H9 (cell line): ENCODE results near the gene TLX2. TPM values are rescaled to one million over a fixed set of nuclear protein-coding genes. Genes with fewer than 3 reads are reported as not detected.
A peak's percentile ranks its signal among the peaks of the same experiment; 100 is the strongest.

Source experiments
- DNase-seq: peaks from one replicate; pipeline ENCODE4 v3.0.0-alpha.2; 2017
- H2AFZ ChIP-seq: one replicate; pipeline ENCODE4 v1.6.1; 2013; ENCODE audit warnings: mild to moderate bottlenecking, low read length, control low read depth, moderate library complexity
- H2AK5ac ChIP-seq: 2 replicates; pipeline ENCODE4 v1.6.1; 2013; ENCODE audit warnings: low read length, control low read depth, mixed read lengths; ENCODE audit not compliant: insufficient read length
- H2BK120ac ChIP-seq: one replicate; pipeline ENCODE4 v1.6.1; 2013; ENCODE audit warnings: low read depth, mild to moderate bottlenecking, low read length, control low read depth, inconsistent platforms; ENCODE audit not compliant: poor library complexity, severe bottlenecking
- H2BK12ac ChIP-seq: 2 replicates; pipeline ENCODE4 v1.6.1; 2013; ENCODE audit warnings: low read length, control low read depth, mixed read lengths, low read depth; ENCODE audit not compliant: insufficient read length
- H2BK15ac ChIP-seq: 2 replicates; pipeline ENCODE4 v1.6.1; 2013; ENCODE audit warnings: low read depth, low read length, control low read depth
- H2BK20ac ChIP-seq: one replicate; pipeline ENCODE4 v1.6.1; 2013; ENCODE audit warnings: low read depth, mild to moderate bottlenecking, low read length, control low read depth, inconsistent platforms; ENCODE audit not compliant: poor library complexity, severe bottlenecking
- H2BK5ac ChIP-seq: 2 replicates; pipeline ENCODE4 v1.6.1; 2013; ENCODE audit warnings: low read length, control low read depth, mixed read lengths; ENCODE audit not compliant: insufficient read length
- H3K14ac ChIP-seq: 2 replicates; pipeline ENCODE4 v1.6.1; 2013; ENCODE audit warnings: low read length, control low read depth; ENCODE audit not compliant: insufficient read depth
- H3K18ac ChIP-seq: 2 replicates; pipeline ENCODE4 v1.6.1; 2013; ENCODE audit warnings: low read depth, mild to moderate bottlenecking, mixed read lengths, low read length, control low read depth; ENCODE audit not compliant: insufficient read length
- H3K23ac ChIP-seq: 2 replicates; pipeline ENCODE4 v1.6.1; 2013; ENCODE audit warnings: low read length, control low read depth, mixed read lengths, low read depth; ENCODE audit not compliant: insufficient read length
- H3K23me2 ChIP-seq: 2 replicates; pipeline ENCODE4 v1.6.1; 2013; ENCODE audit warnings: low read depth, mild to moderate bottlenecking, mixed read lengths, low read length, control low read depth; ENCODE audit not compliant: insufficient read length, poor library complexity, severe bottlenecking
- H3K27ac ChIP-seq: 2 replicates; pipeline ENCODE4 v1.5.1; 2013; ENCODE audit warnings: low read length, control low read depth, mixed read lengths, low read depth; ENCODE audit not compliant: insufficient read length
- H3K27me3 ChIP-seq: 2 replicates; pipeline ENCODE4 v1.6.1; 2013; ENCODE audit warnings: low read length, control low read depth, inconsistent platforms; ENCODE audit not compliant: insufficient read depth
- H3K4ac ChIP-seq: 2 replicates; pipeline ENCODE4 v1.6.1; 2013; ENCODE audit warnings: low read depth, mild to moderate bottlenecking, control low read depth, inconsistent platforms, low read length, moderate library complexity
- H3K4me1 ChIP-seq: 2 replicates; pipeline ENCODE4 v1.6.1; 2013; ENCODE audit warnings: low read length, control low read depth, inconsistent platforms; ENCODE audit not compliant: insufficient read depth
- H3K4me2 ChIP-seq: 2 replicates; pipeline ENCODE4 v1.6.1; 2013; ENCODE audit warnings: low read length, control low read depth, mixed read lengths; ENCODE audit not compliant: insufficient read length, insufficient read depth
- H3K56ac ChIP-seq: 2 replicates; pipeline ENCODE4 v1.6.1; 2013; ENCODE audit warnings: low read depth, mild to moderate bottlenecking, mixed read lengths, low read length, control low read depth; ENCODE audit not compliant: insufficient read length
- H3K79me1 ChIP-seq: 2 replicates; pipeline ENCODE4 v1.6.1; 2013; ENCODE audit warnings: low read depth, mild to moderate bottlenecking, moderate library complexity, low read length, control low read depth, inconsistent platforms; ENCODE audit not compliant: insufficient read depth, poor library complexity, severe bottlenecking
- H3K79me2 ChIP-seq: 2 replicates; pipeline ENCODE4 v1.6.1; 2013; ENCODE audit warnings: low read length, control low read depth, inconsistent platforms; ENCODE audit not compliant: insufficient read depth
- H3K9ac ChIP-seq: 2 replicates; pipeline ENCODE4 v1.6.1; 2013; ENCODE audit warnings: low read length, control low read depth, mixed read lengths; ENCODE audit not compliant: insufficient read length; ENCODE audit errors: extremely low read depth
- H3K9me3 ChIP-seq: one replicate; pipeline ENCODE4 v1.6.1; 2013; ENCODE audit warnings: low read depth, low read length, inconsistent platforms; ENCODE audit not compliant: control insufficient read depth
- H3T11ph ChIP-seq: one replicate; pipeline ENCODE4 v1.6.1; 2013; ENCODE audit warnings: mild to moderate bottlenecking, low read length, control low read depth, inconsistent platforms
- H4K20me1 ChIP-seq: one replicate; pipeline ENCODE4 v1.6.1; 2013; ENCODE audit not compliant: control insufficient read depth, insufficient read length, insufficient read depth
- H4K5ac ChIP-seq: 2 replicates; pipeline ENCODE4 v1.6.1; 2013; ENCODE audit warnings: low read depth, mild to moderate bottlenecking, mixed read lengths, low read length, control low read depth; ENCODE audit not compliant: insufficient read length
- H4K8ac ChIP-seq: replicated peaks from 2 replicates; pipeline ENCODE4 v1.6.1; 2013; ENCODE audit warnings: low read length, control low read depth, mixed read lengths, low read depth; ENCODE audit not compliant: insufficient read length
- H4K91ac ChIP-seq: 2 replicates; pipeline ENCODE4 v1.6.1; 2013; ENCODE audit warnings: low read depth, mild to moderate bottlenecking, moderate library complexity, mixed read lengths, low read length, control low read depth; ENCODE audit not compliant: insufficient read length
- H3K27ac Mint-ChIP-seq, 3 experiments: 2 replicates in 2 of 3; 3 replicates in 1 of 3; pipeline ENCODE4 v1.8.0; 2020 to 2021; ENCODE audit warnings: mixed read lengths in 3 of 3, mild to moderate bottlenecking in 1 of 3, moderate library complexity in 1 of 3
- H3K27me3 Mint-ChIP-seq: 2 replicates; pipeline ENCODE4 v1.8.0; 2021; ENCODE audit warnings: low read depth, mild to moderate bottlenecking, moderate library complexity, mixed read lengths
- H3K36me3 Mint-ChIP-seq, 3 experiments: 2 replicates in 2 of 3; 3 replicates in 1 of 3; pipeline ENCODE4 v1.8.0; 2020 to 2021; ENCODE audit warnings: low read depth in 3 of 3, mixed read lengths in 3 of 3; ENCODE audit not compliant: insufficient read depth in 1 of 3
- H3K4me1 Mint-ChIP-seq, 2 experiments: 2 replicates each; pipeline ENCODE4 v1.8.0; 2020; ENCODE audit warnings: mixed read lengths in 2 of 2
- H3K4me3 Mint-ChIP-seq, 2 experiments: 2 replicates in 1 of 2; 3 replicates in 1 of 2; pipeline ENCODE4 v1.8.0; 2020 to 2021; ENCODE audit warnings: mild to moderate bottlenecking in 2 of 2, mixed read lengths in 2 of 2, moderate library complexity in 1 of 2
- H3K9me3 Mint-ChIP-seq, 2 experiments: 2 replicates in 1 of 2; 3 replicates in 1 of 2; pipeline ENCODE4 v1.8.0; 2020; ENCODE audit warnings: mild to moderate bottlenecking in 2 of 2, mixed read lengths in 2 of 2, moderate library complexity in 1 of 2
- CTCF ChIP-seq: fragments of 200-600 bp; sonication (generic); conservative IDR thresholded peaks from 3 replicates; pipeline ENCODE4 v1.8.0; 2021; ENCODE audit warnings: antibody characterized with exemption, mild to moderate bottlenecking
- WGBS: extraction: QIAGEN DNeasy Blood & Tissue Kit; methylation state at CpG from one replicate; pipeline ENCODE4 v1.1.7; 2013; ENCODE audit warnings: missing lambda C conversion rate, low lambda C conversion rate, mixed read lengths; ENCODE audit not compliant: insufficient read length; ENCODE audit errors: extremely low coverage; 5-methylcytosine and 5-hydroxymethylcytosine counted together
- total RNA-seq: library from RNA; stranded (reverse); gene quantifications from 2 replicates; pipeline ENCODE4 v1.2.1, GENCODE V29; 2021

Gene TLX2
- total RNA-seq, 1 experiment from 2014 or later = 0.20 TPM

GRCh38 chr2:74502147-74502719 lies 12.0 kb upstream of the TLX2 start:
- H3K9ac ChIP-seq = no peak overlapping the region
- H3K23me2 ChIP-seq = peaks cover 41% of the 10 kb centered on the region
- no CpG with 5 or more reads among the region's 32 CpGs for WGBS
- no peak overlapping the region for H4K8ac ChIP-seq
- H3K4ac ChIP-seq = no peak overlapping the region
- H3K4me1 ChIP-seq = peaks cover 4% of the 10 kb centered on the region; the same call in 1 of the 2 replicates
- peak overlapping the region; percentile 54 for H3K4me2 ChIP-seq
- H4K5ac ChIP-seq = no peak overlapping the region
- H2BK120ac ChIP-seq = no peak overlapping the region
- peaks cover 2 to 5% of the 10 kb centered on the region in 2 experiments; a peak in 4 of 5 replicates for H3K9me3 Mint-ChIP-seq
- H3K14ac ChIP-seq = no peak overlapping the region
- H3K18ac ChIP-seq = no peak overlapping the region
- no peak overlapping the region for H2BK20ac ChIP-seq
- peaks cover 24 to 33% (median 26%) of the 10 kb centered on the region in 3 experiments for H3K36me3 Mint-ChIP-seq
- no peaks in the 10 kb centered on the region for H3K9me3 ChIP-seq
- H3K23ac ChIP-seq = no peak overlapping the region
- H3K56ac ChIP-seq = no peak overlapping the region
- H3K27ac Mint-ChIP-seq = no peak overlapping the region
- H3T11ph ChIP-seq = no peak overlapping the region
- H3K79me1 ChIP-seq = no peaks in the 10 kb centered on the region
- H3K4me3 Mint-ChIP-seq = peak overlapping the region; percentile 72 to 85
- peaks cover 59 to 71% of the 10 kb centered on the region in 2 experiments for H3K4me1 Mint-ChIP-seq
- H4K20me1 ChIP-seq = no peaks in the 10 kb centered on the region
- no peak overlapping the region for H4K91ac ChIP-seq
- H3K27ac ChIP-seq = no peak overlapping the region
- no peaks in the 10 kb centered on the region for H3K79me2 ChIP-seq
- TF ChIP-seq CTCF = no peak
- peaks cover 87% of the 10 kb centered on the region for H3K27me3 Mint-ChIP-seq
- no peak overlapping the region for H2BK5ac ChIP-seq
- peaks cover 80% of the 10 kb centered on the region for H3K27me3 ChIP-seq
- H2AK5ac ChIP-seq = no peak overlapping the region
- no peak overlapping the region for H2BK12ac ChIP-seq
- H2BK15ac ChIP-seq = no peak overlapping the region
- no peak overlapping the region for H2AFZ ChIP-seq
- DNase-seq = no peak
